ENCODE results near the gene SLC4A1AP.

- TF ChIP-seq POLR2A (IDR thresholded peaks at IDR 0.05; ENCODE audit: low read length) (no peak), CTCF (IDR thresholded peaks at IDR 0.05) (no peak), MAFK (IDR thresholded peaks at IDR 0.05; ENCODE audit: partially characterized antibody) (no peak), BHLHE40 (IDR thresholded peaks at IDR 0.05; ENCODE audit: low read depth, low read length) (no peak), CEBPB (IDR thresholded peaks at IDR 0.05) (no peak), JUNB (IDR thresholded peaks at IDR 0.05) (no peak), SMC3 (IDR thresholded peaks at IDR 0.05) (no peak), NPAS2 (CRISPR knock-in tag; IDR thresholded peaks at IDR 0.05; ENCODE audit: borderline replicate concordance) (no peak)
- TF ChIP-seq, protein P1, sequence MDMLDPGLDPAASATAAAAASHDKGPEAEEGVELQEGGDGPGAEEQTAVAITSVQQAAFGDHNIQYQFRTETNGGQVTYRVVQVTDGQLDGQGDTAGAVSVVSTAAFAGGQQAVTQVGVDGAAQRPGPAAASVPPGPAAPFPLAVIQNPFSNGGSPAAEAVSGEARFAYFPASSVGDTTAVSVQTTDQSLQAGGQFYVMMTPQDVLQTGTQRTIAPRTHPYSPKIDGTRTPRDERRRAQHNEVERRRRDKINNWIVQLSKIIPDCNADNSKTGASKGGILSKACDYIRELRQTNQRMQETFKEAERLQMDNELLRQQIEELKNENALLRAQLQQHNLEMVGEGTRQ (IDR thresholded peaks at IDR 0.05) = no peak
- TF ChIP-seq, protein P2, sequence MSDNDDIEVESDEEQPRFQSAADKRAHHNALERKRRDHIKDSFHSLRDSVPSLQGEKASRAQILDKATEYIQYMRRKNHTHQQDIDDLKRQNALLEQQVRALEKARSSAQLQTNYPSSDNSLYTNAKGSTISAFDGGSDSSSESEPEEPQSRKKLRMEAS (IDR thresholded peaks at IDR 0.05) = no peak
- TF ChIP-seq, protein P3, sequence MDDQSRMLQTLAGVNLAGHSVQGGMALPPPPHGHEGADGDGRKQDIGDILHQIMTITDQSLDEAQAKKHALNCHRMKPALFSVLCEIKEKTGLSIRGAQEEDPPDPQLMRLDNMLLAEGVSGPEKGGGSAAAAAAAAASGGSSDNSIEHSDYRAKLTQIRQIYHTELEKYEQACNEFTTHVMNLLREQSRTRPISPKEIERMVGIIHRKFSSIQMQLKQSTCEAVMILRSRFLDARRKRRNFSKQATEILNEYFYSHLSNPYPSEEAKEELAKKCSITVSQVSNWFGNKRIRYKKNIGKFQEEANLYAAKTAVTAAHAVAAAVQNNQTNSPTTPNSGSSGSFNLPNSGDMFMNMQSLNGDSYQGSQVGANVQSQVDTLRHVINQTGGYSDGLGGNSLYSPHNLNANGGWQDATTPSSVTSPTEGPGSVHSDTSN (IDR thresholded peaks at IDR 0.05) = no peak
These were observed 44.6 kb downstream of the SLC4A1AP start for GRCh38 chr2:27708257-27708654.
